Activated CD4-positive, alpha-beta T cell treated with anti-CD3 and anti-CD28 coated beads for 48 hours (primary cell): Measurements from ENCODE around the gene ELP2.
A peak's percentile ranks its signal among the peaks of the same experiment; 100 is the strongest.
"Not testable (repeated sequence)": the region's sequence is repeated elsewhere in the genome, so short reads cannot be mapped to it uniquely, and the experiment has no call there.

Experiments
- DNase-seq: peaks from one replicate; pipeline ENCODE4 v3.0.0-alpha.2; 2020

Gene ELP2, protein sequence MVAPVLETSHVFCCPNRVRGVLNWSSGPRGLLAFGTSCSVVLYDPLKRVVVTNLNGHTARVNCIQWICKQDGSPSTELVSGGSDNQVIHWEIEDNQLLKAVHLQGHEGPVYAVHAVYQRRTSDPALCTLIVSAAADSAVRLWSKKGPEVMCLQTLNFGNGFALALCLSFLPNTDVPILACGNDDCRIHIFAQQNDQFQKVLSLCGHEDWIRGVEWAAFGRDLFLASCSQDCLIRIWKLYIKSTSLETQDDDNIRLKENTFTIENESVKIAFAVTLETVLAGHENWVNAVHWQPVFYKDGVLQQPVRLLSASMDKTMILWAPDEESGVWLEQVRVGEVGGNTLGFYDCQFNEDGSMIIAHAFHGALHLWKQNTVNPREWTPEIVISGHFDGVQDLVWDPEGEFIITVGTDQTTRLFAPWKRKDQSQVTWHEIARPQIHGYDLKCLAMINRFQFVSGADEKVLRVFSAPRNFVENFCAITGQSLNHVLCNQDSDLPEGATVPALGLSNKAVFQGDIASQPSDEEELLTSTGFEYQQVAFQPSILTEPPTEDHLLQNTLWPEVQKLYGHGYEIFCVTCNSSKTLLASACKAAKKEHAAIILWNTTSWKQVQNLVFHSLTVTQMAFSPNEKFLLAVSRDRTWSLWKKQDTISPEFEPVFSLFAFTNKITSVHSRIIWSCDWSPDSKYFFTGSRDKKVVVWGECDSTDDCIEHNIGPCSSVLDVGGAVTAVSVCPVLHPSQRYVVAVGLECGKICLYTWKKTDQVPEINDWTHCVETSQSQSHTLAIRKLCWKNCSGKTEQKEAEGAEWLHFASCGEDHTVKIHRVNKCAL

DNA sequence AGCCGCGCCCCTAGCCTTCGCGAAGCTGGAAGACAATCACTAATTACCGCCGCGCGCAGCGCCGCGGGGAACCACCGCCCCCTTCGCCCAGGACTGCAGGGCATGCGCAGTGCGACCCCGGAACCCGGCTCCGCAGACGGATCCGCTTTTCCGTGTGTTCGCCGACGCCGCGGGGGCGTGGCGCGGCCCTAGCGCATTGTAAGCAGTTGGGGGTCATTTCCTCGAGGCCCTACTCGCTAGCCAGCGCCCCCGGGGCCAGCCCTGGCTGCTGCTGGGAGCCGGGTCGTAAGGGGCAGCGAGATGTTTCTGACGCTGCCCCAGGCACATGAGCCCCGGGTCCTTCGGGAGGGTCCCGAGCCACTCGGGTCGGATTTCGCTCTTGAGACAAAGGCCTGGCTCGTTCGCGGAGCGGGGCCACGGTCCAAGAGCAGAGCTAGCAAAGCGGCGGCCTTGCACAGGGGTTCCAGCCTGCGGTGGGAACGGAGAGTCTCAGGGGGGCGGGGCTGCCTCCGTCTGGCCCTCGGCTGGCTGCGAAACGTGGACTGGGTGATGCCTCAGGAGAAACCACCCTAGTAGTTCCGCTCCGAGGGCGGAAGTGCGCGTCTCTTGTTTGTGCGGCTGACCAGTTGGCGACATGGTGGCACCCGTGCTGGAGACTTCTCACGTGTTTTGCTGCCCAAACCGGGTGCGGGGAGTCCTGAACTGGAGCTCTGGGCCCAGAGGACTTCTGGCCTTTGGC, at the start of gene ELP2, which contains the start of gene SLC39A6:
Gene ELP2 (plus strand): TSS at position 600 of the 739 bp plus-strand sequence. CDS start 35 bp downstream, at position 635.
Gene SLC39A6 (minus strand): TSS at position 41 of the 739 bp plus-strand sequence. CDS start 2,333 bp downstream, outside the sequence.
- peak; percentile 96 for DNase-seq

DNA sequence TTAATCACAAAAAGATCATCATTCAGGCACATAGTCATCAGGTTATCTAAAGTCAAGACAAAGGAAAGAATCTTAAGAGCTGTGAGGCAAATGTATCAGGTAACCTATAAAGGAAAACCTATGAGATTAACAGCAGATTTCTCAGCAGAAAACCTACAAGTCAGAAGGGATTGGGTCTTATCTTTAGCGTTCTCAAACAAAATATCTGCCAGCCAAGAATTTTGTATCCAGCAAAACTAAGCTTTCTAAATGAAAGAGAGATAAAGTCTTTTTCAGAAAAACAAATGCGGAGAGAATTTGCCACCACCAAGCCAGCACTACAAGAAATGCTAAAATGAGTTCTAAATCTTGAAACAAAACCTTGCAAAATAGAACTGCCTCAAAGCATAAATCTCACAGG, 48.6 kb upstream of the ELP2 start:
- DNase-seq: not testable (repeated sequence)

DNA sequence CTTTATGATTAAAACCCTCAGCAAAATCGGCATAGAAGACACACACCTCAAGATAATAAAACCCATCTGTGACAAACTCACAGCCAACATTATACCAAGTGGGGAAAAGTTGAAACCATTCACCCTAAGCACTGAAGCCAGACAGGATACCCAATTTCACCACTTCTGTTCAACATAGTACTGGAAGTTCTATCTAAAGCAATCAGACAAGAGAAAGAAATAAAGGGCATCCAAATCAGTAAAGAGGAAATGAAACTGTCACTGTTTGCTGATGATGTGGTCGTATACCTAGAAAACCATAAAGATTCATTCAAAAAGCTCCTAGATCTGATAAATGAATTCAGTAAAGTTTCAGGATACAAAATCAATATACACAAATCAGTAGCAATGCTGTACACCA, 46.0 kb upstream of the ELP2 start:
- DNase-seq: no peak

DNA sequence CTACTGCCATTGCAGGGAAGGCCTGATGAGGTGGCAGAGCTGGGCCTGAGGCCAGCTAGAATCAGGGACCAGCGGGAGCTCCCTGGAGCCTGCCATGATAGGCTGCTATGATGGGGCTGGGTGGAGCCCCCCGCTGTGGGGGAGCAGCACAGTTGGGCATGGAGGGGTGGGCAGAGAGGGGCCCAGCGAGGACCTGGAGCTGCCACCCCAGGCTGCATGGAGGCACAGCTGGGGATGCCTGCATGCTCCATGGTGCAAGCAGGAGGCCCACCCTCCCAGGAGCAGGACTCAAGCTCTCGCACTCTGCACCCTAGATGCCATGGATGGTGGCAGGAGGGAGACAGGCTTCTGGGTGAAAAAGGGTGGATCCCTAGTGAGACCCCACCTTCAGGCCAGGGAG, 44.5 kb upstream of the ELP2 start:
- DNase-seq: no peak

DNA sequence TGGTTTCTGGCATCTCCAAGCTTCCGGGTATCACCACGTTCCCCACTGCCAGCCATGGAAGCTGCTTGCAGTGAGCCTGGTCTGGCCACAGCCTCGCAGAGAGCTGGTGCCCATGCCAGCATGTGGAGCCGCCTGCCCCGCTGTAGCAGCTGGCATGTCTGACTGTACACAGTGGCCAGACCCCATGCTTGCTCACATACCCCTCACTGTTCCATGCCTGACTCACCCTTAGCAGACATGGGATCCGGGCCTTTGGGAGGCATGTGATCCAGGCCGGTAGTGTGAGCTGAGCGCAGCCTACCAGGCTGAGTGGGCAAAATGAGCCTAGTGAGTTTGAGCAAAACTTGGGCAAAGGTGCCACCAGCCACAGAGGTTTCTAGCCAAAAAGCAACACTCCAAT, 43.5 kb upstream of the ELP2 start:
- DNase-seq: no peak

DNA sequence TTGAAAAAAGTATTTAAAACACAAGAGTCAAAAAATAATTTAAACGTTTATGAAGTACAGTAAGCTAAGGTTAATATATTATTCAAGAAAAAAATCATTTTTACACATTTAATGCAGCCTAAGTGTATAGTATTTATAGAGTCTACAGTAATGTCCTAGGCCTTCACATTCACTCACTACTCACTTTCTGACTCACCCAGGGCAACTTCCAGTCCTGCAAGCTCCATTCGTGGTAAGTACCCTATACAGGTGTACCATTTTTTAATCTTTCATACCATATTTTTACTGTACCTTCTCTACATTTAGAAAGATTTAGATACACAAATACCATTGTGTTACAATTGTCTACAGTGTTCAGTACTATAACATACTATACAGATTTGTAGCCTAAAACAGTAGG, 41.4 kb upstream of the ELP2 start:
- DNase-seq: no peak

DNA sequence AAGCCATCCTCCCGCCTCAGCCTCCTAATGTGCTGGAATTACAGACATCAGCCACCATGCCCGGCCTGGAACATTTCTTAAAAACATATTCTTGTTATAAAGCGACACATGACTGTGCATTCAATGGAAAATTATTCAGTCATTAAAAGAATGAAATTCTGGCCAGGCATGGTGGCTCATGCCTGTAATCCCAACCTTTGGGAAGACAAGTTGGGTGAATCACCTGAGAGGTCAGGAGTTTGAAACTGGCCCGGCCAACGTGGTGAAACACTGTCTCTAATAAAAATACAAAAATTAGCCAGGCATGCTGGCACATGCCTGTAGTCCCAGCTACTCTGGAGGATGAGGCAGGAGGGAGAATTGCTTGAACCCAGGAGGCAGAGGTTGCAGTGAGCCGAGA, 40.7 kb upstream of the ELP2 start:
- no peak for DNase-seq

DNA sequence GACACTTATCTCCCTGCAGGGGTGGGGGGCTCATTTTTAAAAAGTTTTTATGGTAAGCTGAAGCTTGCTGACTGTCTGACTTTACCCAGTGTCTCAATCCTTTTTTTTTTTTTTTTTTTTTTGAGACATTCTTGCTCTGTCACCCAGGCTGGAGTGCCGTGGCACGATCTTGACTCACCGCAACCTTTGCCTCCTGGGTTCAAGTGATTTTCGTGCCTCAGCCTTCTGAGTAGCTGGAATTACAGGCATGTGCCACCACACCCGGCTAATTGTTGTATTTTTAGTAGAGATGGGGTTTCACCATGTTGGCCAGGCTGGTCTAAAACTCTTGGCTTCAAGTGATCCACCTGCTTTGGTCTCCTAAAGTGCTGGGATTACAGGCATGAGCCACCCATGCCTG, 37.6 kb upstream of the ELP2 start:
- not testable (repeated sequence) for DNase-seq

DNA sequence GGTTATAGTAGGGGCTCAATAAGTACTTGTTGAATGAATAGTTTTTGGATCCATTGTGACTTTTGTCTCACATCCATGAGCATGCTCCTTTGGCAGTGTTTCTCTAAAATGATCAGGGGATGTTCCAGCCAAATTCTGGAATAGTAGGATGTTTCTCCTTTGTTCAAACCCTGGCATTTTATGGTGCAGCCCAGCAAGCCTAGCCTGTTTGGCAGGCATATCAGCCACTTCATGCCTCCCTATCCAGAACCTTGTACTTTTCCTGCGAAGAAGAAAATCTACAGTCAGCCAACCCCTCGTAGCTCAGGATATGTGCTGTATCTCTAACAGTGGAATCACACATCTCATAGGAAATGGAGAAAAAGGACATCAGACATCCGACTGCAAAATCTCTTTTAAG, 35.3 kb upstream of the ELP2 start:
- no peak for DNase-seq

DNA sequence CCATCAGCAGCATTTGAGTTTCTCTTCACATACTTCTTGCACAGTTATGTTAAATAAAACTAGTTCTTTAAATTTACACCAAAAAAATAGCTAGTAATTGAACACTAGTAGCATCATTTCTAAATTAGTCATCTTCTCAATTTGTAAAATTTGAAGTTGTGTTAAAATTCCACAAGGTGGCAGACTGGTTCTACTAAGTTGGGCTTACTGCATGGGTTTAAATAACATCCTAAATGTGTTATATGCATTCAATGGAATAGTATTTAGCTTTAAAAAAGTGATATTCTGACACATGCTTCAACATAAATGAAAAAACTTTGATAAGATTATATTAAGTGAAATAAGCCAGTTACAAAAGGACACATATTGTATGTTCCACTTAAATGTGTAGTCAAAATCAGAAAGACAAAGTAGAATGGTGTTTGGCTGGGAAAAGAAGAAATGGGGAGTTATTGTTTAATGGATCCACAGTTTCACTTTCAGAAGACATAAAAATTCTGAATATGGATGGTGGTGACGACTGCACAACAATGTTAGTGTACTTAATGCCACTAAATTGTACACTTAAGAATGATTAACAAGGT, 33.7 kb upstream of the ELP2 start:
- DNase-seq: no peak

DNA sequence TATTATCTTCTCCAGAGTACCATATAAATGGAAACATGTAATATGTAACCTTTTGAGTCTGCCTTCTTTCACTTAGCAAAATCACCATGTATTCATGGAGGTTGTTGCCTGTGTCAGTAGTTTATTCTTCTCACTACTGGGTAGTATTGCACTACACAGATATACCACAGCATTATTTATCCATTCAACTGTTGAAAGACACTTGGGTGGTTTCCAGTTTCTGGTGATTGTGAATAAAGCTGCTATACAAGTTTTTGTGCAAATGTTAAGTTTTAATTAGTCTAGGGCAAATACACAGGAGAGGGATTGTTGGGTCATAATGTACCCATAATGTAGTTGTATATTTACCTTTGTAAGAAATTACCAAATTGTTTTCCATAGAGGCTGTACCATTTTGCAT, 32.7 kb upstream of the ELP2 start:
- no peak for DNase-seq

DNA sequence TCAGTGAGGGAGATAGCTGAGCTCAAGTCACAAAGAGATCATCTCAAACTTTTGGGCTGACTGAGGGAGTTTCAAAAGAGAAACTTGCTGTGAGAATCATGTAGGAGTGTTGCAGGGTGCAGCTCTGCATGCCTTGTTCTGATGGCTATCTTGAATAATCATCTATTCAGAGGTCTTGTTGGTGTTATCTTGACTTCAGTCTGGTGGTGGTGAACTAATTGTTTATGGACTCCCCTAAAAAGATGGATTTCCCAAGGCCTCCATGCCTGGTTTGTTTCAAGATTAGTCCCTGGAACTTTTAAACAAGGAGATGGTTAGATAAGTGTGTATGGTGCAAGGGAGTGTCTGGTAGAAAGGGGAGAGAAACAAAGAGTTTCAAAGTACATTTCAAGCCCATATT, 30.4 kb upstream of the ELP2 start:
- no peak for DNase-seq

DNA sequence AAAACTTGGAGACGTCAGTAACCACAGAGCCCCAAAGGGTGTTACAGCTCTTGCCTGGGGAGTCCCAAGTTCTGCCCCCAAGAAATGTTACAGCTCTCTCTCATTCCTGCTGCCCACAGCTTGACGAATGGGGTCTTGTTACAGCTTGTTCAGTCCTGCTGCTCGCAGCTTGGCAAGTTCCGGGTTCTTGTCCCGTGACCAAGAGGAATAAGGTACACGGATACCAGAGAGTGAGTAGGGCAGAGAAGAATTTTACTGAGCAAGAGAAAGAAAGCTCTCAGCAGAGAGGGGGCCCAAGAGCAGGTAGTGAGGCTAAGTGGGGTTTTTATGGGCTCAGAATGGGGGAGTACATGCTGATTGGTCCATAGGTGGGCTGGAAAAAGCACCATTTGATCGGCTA, 27.8 kb upstream of the ELP2 start:
- DNase-seq: no peak

DNA sequence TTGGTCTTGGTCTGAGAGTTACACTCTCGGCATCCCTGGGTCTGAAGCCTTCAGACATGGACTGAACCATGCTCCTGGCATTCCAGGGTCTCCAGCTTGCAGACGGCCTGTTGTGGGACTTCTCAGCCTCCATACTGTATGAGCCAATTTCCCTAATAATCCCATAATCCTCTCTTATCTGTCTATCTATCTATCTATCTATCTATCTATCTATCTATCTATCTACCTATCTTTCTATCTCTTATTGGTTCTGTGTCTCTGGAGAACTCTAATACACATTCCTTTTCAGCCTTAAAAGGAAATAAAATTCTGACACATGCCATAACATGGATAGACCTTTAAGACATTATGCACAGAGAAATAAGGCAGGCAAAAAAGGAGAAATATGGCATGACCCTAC, 24.9 kb upstream of the ELP2 start:
- no peak for DNase-seq

DNA sequence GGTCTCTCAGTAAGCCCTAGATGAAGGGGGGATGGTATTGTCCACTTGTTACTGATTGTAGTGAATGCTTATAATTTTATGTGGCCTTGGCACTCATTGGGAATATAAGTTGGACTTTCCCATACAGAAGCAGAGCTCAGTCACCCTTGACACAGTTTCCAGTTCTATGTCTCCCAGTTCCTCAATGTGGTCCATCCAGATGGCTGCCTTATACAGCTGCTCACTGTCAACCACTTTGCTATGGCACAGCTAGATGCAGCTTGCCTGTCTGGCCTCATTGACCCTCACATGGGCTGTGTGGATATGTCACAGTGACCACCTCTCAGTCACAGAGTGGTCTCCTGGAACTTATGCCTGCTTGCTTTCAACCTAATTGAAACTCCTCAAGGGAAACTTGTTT, 22.2 kb upstream of the ELP2 start:
- DNase-seq: no peak

DNA sequence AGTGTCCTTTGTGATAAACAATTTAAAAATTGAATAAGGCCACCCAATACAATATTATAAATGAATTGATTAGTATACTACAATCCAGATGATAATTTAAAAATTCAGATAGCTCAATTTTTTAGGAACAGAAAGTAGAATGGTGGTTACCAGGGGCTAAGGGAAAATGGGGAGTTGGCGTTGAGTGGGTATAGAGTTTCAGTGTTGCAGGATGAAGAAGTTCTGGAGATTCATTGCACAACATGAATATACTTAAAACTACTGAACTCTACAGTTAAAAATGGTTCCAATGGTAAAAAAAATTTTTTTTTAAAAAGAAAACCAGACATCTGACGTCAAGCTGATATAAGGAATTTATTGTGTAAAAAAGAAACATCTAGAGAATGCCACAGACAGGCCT, 21.5 kb upstream of the ELP2 start:
- DNase-seq: no peak

DNA sequence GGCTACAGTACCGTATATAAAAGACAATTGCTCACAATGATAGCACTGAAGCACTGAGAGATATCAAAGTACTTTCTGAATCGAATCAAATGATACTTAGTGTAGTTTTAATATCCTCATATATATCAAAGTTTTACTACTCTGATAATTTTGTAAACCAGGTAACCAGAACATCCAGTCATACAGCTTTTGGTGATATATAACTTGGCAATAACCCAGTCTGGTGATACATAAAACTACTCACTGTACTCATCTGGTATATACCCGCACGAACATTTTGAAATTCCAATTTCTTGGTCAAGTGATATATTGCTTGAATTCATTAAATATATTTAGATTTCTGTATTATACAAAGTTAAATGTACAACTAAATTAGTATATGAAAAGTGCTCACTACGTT, 21.1 kb upstream of the ELP2 start:
- DNase-seq: no peak

DNA sequence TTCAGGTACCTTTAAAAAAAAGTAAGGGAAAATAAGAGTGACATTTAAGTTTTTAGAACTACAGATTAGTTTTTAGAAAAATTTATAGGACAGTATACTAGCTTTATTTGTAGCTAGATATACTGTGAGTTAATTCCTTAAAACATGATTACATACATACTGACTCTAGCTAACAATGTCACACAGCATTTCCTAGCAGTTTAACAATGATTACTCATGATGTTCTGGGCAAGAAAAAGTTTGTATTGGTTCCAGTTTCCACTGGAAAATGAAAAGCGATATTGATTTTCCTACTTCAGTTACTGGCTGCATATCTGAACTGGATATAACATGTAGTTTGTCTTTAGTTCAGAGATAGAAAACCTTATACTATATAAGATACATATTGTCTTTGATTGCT, 20.0 kb upstream of the ELP2 start:
- no peak for DNase-seq

DNA sequence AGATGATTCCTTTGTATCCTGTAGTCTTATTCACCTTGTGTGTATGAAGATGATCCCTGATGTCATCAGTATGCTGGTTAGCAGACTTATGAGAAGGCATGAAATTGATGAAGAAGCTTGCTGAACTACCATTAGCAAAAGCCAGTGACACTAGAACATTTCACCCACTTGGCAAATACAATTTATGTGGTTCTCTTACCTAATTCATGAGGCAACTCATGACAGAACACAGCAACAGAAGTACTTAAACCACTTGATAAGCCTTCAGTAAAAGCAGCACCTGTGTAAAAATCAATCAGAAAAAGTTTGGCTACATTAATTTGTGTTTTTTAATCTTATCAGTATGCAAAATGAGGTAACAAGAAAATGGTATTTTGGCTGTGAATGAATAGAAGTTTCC, 17.4 kb upstream of the ELP2 start:
- DNase-seq: no peak

DNA sequence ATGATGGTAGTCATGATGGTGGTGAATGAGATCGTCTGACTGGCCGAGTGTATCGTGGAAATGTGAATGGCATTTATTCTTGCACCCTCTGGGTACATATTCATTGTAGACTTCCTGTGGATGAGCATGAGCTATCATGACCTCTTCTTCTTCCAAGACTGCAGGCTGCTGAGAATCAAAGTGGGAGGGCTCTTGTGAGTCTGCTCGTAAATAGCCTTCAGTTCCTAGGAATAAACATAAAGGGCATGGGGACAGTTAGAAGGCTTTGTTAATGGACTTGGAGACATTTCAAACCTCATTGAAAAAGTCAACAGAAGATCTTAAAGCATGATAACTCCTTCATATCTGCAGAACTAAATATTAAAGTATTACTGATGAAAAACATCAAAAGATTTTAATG, 15.4 kb upstream of the ELP2 start:
- no peak for DNase-seq

DNA sequence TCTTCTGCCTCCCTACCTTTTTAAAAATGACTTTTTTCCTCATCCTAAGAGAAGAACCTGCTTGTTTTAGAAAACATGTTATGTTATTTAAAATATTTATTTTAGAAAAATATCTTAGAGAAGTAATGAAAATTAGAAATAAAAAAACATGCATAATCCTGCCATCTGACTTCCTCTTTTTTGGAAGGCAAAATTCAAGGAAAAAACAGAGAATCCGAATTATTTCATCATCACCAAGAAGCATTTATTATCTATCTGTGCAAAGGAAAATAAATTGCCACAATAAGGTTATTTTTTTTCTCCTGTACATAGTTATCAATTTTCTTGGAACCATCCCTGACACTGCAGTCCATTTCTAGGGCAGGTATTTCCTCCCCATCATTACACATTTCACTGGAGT, 15.0 kb upstream of the ELP2 start:
- DNase-seq: no peak

DNA sequence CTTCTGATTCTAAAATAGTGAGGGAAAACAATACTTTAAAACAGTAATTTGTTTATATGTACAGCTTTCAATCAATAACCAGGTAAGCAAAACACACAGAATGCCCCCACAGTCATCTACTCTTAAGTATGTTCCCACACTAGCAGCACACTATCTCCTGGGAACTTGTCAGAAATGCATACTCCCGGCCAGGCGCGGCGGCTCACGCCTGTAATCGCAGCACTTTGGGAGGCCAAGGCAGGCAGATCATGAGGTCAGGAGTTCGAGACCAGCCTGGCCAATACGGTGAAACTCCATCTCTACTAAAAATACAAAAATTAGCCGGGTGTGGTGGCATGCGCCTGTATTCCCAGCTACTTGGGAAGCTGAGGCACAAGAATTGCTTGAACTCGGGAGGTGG, 12.9 kb upstream of the ELP2 start:
- DNase-seq: not testable (repeated sequence)

DNA sequence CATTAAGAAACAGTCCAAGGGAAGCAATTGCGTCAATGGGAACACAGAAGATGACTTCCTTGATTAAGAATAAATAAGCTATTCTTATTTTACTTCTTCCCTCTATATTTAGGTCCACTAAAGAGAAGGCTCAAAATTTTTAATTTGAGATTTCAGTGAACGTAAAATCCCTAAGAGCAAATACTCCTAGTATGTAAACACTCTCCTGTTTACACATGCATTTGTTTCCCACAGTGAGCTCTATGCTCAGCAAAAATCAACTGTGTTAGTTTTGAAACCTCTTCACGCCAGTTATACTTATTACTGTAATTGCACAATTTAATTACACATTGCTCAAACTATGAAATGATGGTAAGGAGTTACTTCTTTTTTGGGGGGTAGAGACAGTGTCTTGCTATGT, 9.4 kb upstream of the ELP2 start:
- no peak for DNase-seq
